Neutrophil (primary cell): ENCODE results near the gene STX5.

Source experiments
- H3K27ac ChIP-seq: fragments of 200-600 bp; sonication (generic); 2 replicates; pipeline ENCODE4 v1.5.1; 2016; ENCODE audit warnings: mild to moderate bottlenecking, moderate library complexity
- H3K27me3 ChIP-seq: fragments of 200-600 bp; sonication (generic); 2 replicates; pipeline ENCODE4 v1.6.0; 2016; ENCODE audit warnings: mild to moderate bottlenecking
- H3K36me3 ChIP-seq: fragments of 200-600 bp; sonication (generic); 2 replicates; pipeline ENCODE4 v1.5.1; 2017
- H3K4me1 ChIP-seq, 2 experiments: fragments of 200-600 bp in 1 of 2; sonication (generic) in 1 of 2; 1 replicate in 1 of 2; 2 replicates in 1 of 2; pipeline versions ENCODE4 v1.5.1 to v1.6.1; 2013 to 2016; ENCODE audit warnings: low read depth in 1 of 2, low read length in 1 of 2, mild to moderate bottlenecking in 1 of 2, moderate library complexity in 1 of 2; ENCODE audit not compliant: control insufficient read depth in 1 of 2, insufficient read depth in 1 of 2
- H3K4me3 ChIP-seq, 2 experiments: fragments of 200-600 bp in 1 of 2; sonication (generic) in 1 of 2; 1 replicate in 1 of 2; 2 replicates in 1 of 2; pipeline ENCODE4 v1.5.1; 2013 to 2016; ENCODE audit warnings: low read depth in 1 of 2, low read length in 1 of 2, mild to moderate bottlenecking in 1 of 2, moderate library complexity in 1 of 2
- H3K9me3 ChIP-seq: fragments of 200-600 bp; sonication (generic); 2 replicates; pipeline ENCODE4 v1.5.1; 2016
- TF ChIP-seq, protein P1 (sequence below): fragments of 200-600 bp; sonication (generic); IDR thresholded peaks from 2 replicates; pipeline ENCODE4 v1.5.1; 2016; ENCODE audit warnings: antibody characterized with exemption

STX5 gene

DNA sequence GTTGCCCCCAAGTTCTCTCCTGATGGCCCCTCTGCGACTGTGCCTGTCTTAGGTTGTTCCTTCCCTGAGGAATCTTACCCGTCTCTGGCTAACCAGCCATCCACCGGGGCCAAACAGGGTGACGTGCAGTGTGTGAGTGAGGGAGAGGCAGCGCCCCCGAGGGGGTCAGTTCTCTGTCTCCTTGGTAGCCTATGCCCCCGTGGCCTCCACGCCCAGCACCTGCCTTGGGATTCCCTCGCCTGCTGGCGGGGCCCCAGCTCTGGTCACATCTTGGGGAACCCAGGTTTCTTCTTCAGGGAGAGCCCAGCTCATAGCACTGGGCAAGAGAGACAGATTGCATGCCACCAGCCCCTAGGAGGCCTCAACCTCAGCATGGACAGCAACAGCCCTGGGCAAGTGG, 32.4 kb downstream of the STX5 start:
- Histone ChIP-seq H3K4me3 (no peak overlapping the region), H3K9me3 (no peaks in the 10 kb centered on the region), H3K27me3 (no peaks in the 10 kb centered on the region), H3K36me3 (peaks cover 92% of the 10 kb centered on the region), H3K4me1 (peaks cover 13 to 15% of the 10 kb centered on the region in 2 experiments), H3K27ac (no peak overlapping the region)
- TF ChIP-seq, protein P1, sequence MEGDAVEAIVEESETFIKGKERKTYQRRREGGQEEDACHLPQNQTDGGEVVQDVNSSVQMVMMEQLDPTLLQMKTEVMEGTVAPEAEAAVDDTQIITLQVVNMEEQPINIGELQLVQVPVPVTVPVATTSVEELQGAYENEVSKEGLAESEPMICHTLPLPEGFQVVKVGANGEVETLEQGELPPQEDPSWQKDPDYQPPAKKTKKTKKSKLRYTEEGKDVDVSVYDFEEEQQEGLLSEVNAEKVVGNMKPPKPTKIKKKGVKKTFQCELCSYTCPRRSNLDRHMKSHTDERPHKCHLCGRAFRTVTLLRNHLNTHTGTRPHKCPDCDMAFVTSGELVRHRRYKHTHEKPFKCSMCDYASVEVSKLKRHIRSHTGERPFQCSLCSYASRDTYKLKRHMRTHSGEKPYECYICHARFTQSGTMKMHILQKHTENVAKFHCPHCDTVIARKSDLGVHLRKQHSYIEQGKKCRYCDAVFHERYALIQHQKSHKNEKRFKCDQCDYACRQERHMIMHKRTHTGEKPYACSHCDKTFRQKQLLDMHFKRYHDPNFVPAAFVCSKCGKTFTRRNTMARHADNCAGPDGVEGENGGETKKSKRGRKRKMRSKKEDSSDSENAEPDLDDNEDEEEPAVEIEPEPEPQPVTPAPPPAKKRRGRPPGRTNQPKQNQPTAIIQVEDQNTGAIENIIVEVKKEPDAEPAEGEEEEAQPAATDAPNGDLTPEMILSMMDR: no peak

DNA sequence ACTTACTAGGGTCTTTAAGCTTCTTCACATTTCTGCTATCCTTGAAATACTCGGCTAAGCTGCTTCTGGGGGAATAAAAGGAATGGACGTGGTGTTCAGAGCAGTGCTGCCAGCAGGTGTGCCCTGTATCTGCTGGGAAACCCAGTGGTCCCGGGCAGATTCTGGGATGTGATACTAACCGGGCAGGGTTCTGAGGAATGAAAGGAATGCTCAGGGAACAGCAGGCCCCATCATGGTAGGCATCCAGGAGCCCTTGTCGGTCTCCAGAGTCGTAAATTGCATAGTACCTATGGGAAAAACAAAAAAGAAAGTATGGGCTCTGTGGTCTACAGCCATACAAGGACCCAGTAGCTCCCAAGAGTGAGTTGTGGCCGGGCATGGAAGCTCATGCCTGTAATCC, 35.6 kb downstream of the STX5 start:
- Histone ChIP-seq H3K4me3 (no peak overlapping the region), H3K36me3 (peaks cover 92% of the 10 kb centered on the region), H3K9me3 (no peaks in the 10 kb centered on the region), H3K27me3 (no peaks in the 10 kb centered on the region), H3K27ac (no peak overlapping the region), H3K4me1 (peaks cover 12 to 14% of the 10 kb centered on the region in 2 experiments)
- TF ChIP-seq, protein P1: no peak

DNA sequence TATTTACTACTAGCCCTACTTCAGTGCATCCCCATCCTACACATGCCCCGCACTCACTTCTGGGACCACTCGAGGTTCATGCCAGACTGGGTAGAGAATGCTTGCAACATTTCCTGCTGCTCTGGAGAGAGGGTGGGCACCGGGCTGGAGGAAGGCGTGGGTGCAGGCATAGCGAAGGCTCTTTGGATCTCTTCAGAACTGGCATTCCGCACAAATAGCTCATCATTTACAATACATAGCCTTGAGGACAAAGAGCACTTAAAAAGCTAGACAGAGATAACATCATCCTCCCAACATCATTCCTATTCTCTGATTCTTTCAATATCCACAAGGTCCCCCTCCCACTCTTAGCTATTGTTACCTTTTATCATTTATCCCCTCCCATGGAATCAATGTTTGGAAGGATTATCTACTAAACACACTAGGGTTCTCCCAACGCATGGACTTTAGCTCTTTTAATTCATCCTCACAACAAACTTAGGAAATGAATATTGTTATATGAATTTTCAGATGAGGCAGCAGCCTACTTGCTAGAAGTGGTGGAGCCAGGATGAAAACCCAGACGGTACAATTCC, 37.6 kb downstream of the STX5 start:
- no peak overlapping the region for H3K27ac ChIP-seq
- no peaks in the 10 kb centered on the region for H3K27me3 ChIP-seq
- TF ChIP-seq, protein P1: no peak
- H3K36me3 ChIP-seq: peaks cover 80% of the 10 kb centered on the region
- H3K4me3 ChIP-seq: no peak overlapping the region
- peaks cover 23 to 27% of the 10 kb centered on the region in 2 experiments for H3K4me1 ChIP-seq
- H3K9me3 ChIP-seq: no peaks in the 10 kb centered on the region

DNA sequence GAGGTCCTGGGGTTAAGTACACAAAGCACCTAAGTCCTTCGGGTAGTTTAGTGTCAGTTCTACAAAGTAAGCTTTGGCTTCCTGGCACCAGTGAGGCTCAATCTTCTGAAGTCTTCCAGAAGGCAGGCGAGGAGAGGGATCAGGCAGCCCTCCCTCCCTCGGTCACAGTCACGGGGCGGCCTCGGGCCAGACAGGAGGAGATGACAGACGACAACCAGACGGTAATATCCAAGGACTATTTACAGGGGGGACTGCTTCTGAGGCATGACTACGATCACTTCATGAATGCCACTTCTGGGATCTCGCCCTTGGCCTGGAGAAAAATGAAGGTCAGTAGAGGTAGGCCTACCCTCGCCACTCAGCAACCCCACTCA, 39.7 kb downstream of the STX5 start:
- Histone ChIP-seq H3K27ac (peak overlapping the region; percentile 79), H3K4me1 (peaks cover 38 to 44% of the 10 kb centered on the region in 2 experiments), H3K27me3 (no peaks in the 10 kb centered on the region), H3K9me3 (no peaks in the 10 kb centered on the region), H3K36me3 (peaks cover 65% of the 10 kb centered on the region), H3K4me3 (peak overlapping the region; percentile 67 to 71)
- TF ChIP-seq, protein P1: no peak

DNA sequence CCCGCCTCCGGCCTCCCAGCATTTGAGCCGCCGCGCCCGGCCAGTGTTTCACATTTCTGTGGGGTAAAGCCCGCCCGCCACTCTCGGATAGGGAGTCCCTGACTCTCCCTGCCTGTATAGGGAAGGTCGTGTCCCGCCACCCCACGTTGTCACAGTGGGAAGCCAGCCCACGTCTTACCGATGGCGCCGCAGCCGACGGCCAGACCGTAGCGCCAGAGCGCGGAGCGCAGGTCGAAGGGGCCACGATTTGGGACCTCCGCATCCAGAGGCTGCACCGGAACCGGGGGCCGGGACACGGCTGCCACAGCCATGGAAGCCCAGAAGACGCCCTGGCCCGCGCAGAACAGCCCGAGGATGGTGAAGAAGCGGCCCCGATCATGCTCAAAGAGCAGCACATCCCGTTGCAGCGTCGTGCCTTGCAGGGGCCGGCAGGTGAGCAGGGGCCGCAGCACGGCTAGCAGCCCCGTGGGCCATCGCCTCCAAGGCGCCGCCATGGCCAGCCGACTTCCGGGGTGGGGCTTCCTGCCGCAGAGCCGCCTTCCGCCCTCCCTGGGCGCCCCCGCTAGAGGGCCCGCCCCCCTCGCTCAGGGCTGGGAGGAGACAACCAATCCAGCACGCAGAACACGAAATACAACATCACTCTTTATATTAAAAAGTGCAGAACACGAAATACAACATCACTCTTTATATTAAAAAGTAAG, 40.2 kb downstream of the STX5 start, which contains the start of gene TMEM223:
Gene TMEM223, minus strand, starts transcription at position 506 of the 701 bp plus-strand sequence. Its CDS starts 12 bp downstream, at position 494.
- Histone ChIP-seq H3K36me3 (peaks cover 59% of the 10 kb centered on the region), H3K9me3 (no peaks in the 10 kb centered on the region), H3K4me3 (peak within 1 kb of the TSS; percentile 67 to 71), H3K27ac (peak within 1 kb of the TSS; percentile 79), H3K4me1 (peaks cover 38 to 44% of the 10 kb centered on the region in 2 experiments), H3K27me3 (no peaks in the 10 kb centered on the region)
- TF ChIP-seq, protein P1: peak; percentile 57
